Neural cell (in vitro differentiated cells): ENCODE results near the gene IFT122.

Source experiments
- CTCF ChIP-seq: fragments of 450-650 bp; IDR thresholded peaks from 2 replicates; pipeline ENCODE4 v1.5.1; 2014; ENCODE audit warnings: antibody characterized with exemption, mild to moderate bottlenecking, moderate library complexity; ENCODE audit not compliant: poor library complexity, severe bottlenecking
- EP300 ChIP-seq: fragments of 450-650 bp; conservative IDR thresholded peaks from 2 replicates; pipeline ENCODE4 v1.6.1; 2014; ENCODE audit warnings: antibody characterized with exemption, mild to moderate bottlenecking, moderate library complexity; ENCODE audit not compliant: poor library complexity, severe bottlenecking
- EZH2 ChIP-seq: fragments of 200-600, 300-800 bp; shearing (Covaris generic), sonication (generic); IDR thresholded peaks from 2 replicates; pipeline ENCODE4 v1.6.1; 2014; ENCODE audit warnings: antibody characterized with exemption, low read length, borderline replicate concordance, mild to moderate bottlenecking; ENCODE audit not compliant: insufficient read depth, poor library complexity, severe bottlenecking
- POLR2AphosphoS5 ChIP-seq: IDR thresholded peaks from 2 replicates; pipeline ENCODE4 v1.6.1; 2012
- RAD21 ChIP-seq: fragments of 450-650 bp; conservative IDR thresholded peaks from 2 replicates; pipeline ENCODE4 v1.6.1; 2014; ENCODE audit warnings: antibody characterized with exemption, mild to moderate bottlenecking, moderate library complexity
- SMC3 ChIP-seq: fragments of 450-650 bp; conservative IDR thresholded peaks from 2 replicates; pipeline ENCODE4 v1.6.1; 2014; ENCODE audit warnings: antibody characterized with exemption, mild to moderate bottlenecking, moderate library complexity; ENCODE audit not compliant: poor library complexity
- TF ChIP-seq, protein P1 (sequence below): IDR thresholded peaks from 2 replicates; pipeline ENCODE4 v1.6.1; 2012; ENCODE audit warnings: borderline replicate concordance

- TF ChIP-seq SMC3 (no peak), CTCF (no peak), EZH2 (no peak), EP300 (no peak), POLR2AphosphoS5 (no peak), RAD21 (no peak)
- TF ChIP-seq, protein P1, sequence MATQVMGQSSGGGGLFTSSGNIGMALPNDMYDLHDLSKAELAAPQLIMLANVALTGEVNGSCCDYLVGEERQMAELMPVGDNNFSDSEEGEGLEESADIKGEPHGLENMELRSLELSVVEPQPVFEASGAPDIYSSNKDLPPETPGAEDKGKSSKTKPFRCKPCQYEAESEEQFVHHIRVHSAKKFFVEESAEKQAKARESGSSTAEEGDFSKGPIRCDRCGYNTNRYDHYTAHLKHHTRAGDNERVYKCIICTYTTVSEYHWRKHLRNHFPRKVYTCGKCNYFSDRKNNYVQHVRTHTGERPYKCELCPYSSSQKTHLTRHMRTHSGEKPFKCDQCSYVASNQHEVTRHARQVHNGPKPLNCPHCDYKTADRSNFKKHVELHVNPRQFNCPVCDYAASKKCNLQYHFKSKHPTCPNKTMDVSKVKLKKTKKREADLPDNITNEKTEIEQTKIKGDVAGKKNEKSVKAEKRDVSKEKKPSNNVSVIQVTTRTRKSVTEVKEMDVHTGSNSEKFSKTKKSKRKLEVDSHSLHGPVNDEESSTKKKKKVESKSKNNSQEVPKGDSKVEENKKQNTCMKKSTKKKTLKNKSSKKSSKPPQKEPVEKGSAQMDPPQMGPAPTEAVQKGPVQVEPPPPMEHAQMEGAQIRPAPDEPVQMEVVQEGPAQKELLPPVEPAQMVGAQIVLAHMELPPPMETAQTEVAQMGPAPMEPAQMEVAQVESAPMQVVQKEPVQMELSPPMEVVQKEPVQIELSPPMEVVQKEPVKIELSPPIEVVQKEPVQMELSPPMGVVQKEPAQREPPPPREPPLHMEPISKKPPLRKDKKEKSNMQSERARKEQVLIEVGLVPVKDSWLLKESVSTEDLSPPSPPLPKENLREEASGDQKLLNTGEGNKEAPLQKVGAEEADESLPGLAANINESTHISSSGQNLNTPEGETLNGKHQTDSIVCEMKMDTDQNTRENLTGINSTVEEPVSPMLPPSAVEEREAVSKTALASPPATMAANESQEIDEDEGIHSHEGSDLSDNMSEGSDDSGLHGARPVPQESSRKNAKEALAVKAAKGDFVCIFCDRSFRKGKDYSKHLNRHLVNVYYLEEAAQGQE = no peak
These were observed 78.1 kb downstream of the IFT122 start for GRCh38 chr3:129518038-129518561.
